ENCODE results near the gene TUBB.
A peak's percentile ranks its signal among the peaks of the same experiment; 100 is the strongest.
"Not testable (repeated sequence)": the region's sequence is repeated elsewhere in the genome, so short reads cannot be mapped to it uniquely, and the experiment has no call there.

The TUBB gene

DNA sequence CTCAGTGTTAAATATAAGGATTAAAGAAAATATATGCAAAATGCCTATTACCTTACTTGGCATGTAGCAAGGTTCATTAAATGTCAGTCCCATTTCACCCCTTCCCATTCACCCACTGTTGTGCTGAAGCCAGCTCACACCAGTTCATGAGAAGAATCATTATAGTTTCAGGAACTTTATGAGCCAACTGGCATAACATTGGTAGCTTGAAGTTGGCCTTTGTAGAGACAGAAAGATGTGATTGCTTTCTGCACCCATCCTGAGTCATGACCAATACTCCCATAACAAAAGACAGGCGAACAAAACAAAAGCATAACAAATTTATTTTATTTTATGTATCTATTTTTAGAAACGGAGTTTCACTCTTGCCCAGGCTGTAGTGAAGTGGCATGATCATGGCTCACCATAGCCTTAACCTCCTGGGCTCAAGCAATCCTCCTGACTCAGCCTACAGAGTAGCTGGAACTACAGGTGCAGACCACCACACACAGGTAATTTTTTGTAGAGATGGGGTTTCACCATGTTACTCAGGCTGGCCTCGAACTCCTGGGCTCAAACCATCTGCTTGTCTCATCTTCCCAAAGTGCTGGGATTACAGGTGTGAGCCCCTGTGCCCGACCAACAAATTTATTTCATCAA lies 41.8 kb downstream of the TUBB start:
- DNase-seq: no peak

DNA sequence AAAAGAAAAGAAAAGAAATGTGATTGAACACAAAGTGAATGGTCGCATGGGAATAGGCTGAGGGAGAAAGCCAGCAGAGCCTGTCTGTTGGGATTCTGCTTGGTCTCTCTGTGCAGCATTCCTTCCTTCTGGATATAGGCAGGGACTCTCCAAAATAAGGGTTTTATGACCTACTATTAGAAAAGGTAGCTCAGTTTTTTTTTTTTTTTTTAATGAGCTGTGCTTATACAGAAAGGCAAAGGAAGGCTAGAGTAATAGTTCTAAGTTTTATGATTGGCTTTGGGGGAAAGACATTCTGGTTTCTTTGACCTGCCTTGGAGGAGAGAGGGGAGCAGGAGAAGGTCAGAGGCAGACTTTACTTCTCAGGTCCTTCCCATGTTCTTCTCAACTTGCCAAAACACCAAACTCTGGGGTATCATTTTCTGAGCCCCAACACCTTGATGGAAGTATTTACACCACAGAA lies 43.0 kb downstream of the TUBB start:
- no peak for DNase-seq

DNA sequence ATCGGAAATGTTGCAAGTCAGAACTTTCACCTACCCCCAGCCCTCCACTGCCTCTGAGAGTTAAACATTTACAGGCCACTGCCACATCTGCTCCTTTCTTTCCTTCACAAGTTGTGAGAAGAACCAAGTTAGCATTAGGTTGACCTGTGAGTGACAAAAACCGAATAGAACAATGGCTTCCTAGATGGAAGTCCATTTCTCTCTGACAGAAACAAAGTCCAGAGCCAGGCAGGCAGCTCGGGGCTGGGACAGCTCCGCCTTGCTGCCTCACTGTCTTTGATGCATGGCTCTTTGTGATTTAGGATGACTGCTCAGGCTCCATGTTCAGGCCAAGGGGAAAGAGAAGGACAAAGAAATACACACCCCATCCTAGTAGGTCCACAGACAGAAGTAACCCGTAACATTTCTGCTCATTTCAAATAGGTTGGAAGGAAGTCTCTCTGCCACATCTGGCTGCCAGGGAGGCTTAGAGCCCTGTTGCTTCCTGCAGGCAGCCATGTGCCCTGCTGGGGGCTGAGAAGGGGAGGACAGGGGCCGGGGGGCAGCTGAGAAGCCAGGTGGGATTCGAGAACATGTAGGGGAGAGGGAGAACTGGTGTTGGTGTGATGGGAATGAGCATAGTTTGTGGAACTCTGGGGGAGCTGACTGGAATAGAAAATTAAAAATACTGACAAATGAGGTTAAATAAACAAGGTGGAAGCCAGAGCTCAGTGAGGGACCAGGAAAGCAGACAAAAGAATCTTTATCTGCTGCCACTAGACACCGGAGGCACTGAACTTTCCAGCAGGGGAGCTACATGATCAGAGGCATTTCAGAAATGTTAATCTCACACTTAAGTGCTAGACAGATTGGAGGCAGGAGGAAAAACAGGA lies 43.7 kb downstream of the TUBB start:
- DNase-seq: no peak

DNA sequence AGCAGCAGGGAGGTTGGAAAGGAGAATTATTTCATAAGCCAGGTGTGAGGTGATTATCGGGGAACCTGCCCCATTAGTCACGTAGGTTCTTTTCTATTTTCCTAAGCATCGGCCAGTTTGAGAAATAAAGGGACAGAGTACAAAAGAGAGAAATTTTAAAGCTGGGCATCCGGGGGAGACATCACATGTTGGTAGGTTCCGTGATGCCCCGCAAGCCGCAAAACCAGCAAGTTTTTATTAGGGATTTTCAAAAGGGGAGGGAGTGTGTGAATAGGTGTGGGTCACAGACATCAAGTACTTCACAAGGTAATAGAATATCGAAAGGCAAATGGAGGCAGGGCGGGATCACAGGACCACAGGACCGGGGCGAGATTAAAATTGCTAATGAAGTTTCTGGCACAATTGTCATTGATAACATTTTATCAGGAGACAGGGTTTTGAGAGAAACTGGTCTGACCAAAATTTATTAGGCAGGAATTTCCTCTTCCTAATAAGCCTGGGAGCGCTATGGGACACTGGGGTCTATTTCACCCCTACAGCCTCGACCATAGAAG lies 44.4 kb downstream of the TUBB start:
- not testable (repeated sequence) for DNase-seq

DNA sequence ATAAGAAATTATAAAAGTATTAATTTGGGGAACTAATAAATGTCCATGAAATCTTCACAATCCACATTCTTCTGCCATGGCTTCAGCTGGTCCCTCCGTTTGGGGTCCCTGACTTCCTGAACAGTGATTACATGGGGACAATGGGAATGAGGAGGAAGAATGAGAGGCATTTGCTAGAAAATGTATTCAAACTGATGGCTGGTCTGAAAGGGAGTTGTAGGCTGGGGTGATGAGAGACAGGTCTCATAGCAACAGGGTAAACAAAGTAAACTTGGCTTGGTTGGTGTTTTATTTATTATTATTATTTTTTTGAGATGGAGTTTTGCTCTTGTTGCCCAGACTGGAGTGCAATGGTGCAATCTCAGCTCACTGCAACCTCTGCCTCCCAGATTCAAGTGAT lies 45.3 kb downstream of the TUBB start:
- not testable (repeated sequence) for DNase-seq

GRCh38 chr6:30766461-30767157 lies 46.5 kb downstream of the TUBB start:
- no peak for DNase-seq

DNA sequence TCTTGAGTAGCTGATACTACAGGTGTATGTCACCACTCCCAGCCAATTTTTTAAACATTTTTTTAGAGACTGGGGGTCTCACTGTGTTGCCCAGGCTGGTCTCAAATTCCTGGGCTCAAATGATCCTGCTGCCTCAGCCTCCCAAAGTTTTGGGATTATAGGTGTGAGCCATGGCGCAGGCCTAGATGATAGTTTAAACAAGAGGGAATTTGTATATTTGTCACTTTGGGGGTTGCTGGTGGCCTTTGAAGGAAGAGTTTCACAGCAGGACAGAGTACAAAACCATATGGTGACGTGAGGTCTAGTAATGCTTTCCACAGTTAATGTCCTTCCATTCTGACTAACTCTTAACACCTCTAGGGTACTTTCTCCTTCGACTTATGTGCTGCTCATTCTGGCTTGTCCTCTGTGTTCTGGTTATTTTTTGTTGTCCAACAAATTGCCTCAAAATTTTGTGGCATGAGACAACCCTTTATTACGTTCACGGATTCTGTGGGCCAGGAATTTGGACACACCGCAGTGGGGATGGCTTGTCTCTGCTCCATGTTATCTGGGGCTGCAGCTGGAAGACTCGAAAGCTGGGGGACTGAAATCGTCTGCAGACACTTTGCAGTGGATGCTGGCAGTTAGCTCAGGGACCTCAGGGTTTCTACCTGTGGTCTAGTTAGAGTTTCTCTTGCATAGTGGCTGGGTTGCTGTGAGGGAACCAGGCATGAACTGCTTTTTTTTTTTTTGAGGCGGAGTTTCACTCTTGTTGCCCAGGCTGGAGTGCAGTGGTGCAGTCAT lies 47.2 kb downstream of the TUBB start:
- peak in 1 of 5 experiments; percentile 80 for DNase-seq

GRCh38 chr6:30767944-30768301 lies 47.8 kb downstream of the TUBB start:
- DNase-seq: no peak

DNA sequence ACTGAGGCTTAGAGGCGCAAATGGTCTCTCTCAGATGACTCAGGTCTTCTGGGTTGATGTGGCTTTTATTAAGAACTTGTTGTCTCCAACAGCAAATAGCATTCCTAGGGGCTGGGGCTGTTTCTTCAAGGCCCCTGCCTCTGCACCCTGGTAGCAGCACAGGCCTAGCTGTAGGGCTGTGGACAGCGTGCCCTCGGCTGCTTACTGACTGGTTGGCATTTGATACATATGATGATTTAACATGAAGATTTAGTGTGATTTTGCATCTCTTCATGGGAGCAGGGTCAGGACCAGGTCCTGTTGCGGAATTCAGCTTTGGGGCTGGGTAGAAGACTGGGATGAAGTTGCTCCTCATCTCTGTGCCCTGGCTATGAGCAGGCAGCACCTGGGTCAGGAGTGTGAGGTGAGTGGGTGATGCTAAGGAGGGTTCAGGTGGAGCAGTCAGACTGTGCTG lies 48.5 kb downstream of the TUBB start:
- no peak for DNase-seq

DNA sequence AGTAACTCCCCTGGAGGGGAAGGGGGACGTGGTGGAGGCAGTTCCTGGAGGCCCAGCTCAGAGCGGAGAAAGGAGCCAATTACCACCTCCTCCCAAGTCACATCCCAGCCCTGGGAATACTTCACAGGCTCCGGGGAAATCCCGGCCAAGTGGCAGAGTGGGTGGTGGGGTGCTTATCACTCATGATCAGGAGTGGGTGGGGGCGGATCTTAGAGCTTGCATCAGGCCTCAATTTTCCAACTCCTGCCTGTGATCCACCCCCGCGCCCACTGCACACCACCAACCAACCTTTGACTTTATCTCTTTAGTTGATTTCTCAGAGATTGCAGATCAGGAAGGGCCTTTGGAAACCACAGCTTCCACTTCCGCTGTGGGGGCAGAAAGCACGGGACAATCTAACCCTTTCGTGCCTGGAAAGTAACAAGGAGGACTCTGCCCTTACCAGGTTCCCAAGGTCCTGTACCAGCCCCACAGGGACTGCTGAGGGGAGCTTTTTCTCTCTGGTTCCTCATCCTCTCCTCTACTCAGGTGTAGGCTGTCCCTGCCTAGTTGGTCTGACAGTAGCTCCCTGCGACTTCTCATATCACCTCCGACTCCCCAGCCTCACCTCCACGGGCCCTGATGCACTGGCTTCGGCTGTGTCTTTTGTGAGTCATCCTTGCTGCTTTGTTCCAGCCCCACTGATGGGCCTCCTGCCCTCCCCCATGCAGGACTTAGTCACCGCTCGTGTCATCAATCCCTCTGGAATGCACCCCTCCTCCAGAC lies 49.1 kb downstream of the TUBB start:
- peak in 4 of 5 experiments; percentile 41 to 84 (median 60) for DNase-seq

- peak in 1 of 5 experiments; percentile 31 for DNase-seq
Observed at GRCh38 chr6:30769853-30770524, 49.8 kb downstream of the TUBB start.

DNA sequence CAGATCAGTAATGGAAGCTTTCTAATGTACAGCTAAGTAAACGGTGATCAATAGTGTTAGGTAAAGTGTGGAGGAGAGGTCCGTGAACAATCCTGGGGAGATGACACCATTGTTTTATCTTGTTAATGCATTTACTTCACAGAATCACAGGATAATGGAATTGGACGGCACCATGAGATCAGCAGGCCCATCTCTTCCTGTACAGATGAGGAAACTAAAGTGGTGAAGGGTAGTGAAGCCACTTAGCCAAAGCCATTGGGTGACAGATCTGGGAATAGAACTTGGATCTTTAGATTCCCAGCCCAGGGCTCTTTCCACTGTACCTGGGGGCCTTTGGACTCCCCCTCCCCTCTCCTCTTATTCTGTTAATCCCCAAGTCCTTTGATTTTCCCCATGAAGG lies 50.4 kb downstream of the TUBB start:
- DNase-seq: no peak

GRCh38 chr6:30774701-30775100 lies 54.5 kb downstream of the TUBB start:
- DNase-seq: no peak

Measured in T-helper 2 cell (primary cell).